Stimulated activated CD8-positive, alpha-beta memory T cell treated with anti-CD3 and anti-CD28 coated beads, Interleukin-15, amount 100 ng/mL, for 1 hour (primary cell): ENCODE results near the gene MTRF1.
"Not testable (repeated sequence)": the region's sequence is repeated elsewhere in the genome, so short reads cannot be mapped to it uniquely, and the experiment has no call there.

Experiments
- DNase-seq: peaks from one replicate; pipeline ENCODE4 v3.0.0-alpha.2; 2020; ENCODE audit warnings: low read depth

The MTRF1 gene

DNA sequence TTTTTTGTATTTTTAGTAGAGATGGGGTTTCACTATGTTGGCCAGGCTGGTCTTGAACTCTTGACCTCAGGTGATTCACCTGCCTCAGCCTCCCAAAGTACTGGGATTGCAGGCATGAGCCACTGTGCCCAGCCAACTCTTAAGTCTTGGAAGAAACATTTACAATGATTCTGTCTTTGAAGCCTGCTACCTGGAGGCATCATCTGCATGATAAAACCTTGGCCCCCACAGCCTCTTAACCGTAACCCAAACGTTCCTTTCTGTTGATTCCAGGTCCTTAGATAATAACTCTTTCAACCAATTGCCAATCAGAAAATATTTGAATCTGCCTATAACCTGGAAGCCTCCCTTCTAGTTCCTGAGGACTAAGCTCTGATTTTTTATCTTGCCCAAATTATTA lies 15.8 kb upstream of the MTRF1 start:
- not testable (repeated sequence) for DNase-seq

GRCh38 chr13:41276824-41277223 lies 13.4 kb upstream of the MTRF1 start:
- no peak for DNase-seq

GRCh38 chr13:41274881-41275280 lies 11.5 kb upstream of the MTRF1 start:
- no peak for DNase-seq

DNA sequence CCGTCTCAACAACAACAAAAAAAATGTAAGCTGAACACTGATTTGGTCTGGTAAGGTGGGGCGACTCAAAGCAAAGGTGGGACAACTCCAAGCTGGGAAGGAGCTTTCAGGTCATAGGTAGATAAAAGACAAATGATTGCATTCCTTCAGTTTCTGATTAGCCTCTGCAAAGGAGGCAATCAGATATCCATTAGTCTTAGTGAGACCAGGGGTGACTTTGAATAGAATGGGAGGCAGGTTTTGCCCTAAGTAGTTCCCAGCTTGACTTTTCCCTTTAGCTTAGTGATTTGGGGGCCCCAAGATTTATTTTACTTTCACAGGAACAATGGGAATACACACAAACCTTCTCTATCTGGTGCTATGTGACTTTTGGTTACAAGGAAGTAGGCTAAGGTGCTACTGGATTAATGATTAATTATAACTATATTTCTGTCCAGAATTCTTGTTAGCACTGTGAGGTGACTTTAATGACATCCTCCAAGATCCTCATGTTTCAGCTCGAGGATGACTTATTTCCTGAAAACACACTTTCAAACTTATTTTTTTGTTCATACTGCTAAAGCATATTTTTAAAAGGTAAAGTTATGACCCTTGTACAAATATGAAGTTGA lies 10.6 kb upstream of the MTRF1 start:
- DNase-seq = no peak

DNA sequence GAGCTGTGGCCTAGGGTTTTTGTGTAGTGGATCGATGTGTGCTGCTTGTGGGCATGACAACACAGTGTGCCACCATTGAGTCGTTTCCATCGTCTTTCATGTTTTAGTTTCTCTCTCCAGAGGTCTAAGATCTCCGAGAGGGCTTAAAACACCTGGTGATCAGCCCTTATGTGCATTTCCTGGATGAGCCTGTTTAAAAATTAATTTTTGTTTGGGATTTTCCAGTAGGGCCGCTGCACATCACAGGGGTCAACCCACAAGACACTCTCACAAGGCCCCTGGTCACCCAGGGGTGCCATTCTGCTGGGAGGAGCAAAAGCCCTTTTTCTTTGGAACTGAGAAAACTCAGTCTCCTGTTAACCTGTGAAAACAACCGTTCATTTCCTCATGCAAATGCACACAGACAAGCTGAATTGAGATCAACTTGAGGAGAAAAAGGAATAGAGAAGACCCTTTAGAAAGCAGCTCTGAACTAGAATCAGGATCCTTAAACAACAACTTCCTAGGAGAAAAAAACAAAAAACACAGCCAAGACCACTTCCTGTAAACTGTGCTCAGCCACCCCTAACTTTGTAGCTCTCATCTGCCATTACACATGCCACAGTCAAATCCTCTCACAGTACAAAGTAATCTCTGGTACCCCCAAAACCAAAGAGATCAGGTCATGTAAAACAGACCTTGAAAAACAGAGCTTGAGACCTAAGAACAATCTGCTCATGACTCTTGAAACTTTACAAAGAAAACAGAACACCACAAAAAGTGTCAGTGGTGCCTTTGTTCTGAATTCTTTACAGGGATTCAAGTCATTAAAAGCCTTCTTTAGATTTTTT lies 8.3 kb upstream of the MTRF1 start:
- DNase-seq = no peak

GRCh38 chr13:41268764-41269163 lies 5.4 kb upstream of the MTRF1 start:
- no peak for DNase-seq

DNA sequence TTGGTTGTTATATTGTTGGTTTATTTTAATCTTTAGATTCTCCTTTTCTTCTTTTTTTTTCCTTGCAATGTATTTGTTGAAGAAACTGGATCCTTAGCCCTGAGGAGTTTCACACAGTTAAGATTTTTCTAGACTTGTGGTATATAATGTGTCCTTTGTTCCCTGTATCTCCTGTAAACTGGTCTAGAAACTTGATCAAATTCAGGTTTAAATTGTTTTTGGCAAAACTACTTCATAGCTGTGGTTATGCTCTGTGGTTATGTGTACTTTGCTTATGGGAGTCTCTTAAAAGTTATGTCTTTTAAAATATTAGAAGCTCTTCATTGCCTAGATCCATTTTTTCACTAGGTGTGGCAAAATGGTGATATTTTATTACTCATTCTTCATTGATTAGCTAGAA lies 3.7 kb upstream of the MTRF1 start:
- no peak for DNase-seq

- no peak for DNase-seq
Measured at GRCh38 chr13:41259875-41260501, 3.4 kb downstream of the MTRF1 start.

DNA sequence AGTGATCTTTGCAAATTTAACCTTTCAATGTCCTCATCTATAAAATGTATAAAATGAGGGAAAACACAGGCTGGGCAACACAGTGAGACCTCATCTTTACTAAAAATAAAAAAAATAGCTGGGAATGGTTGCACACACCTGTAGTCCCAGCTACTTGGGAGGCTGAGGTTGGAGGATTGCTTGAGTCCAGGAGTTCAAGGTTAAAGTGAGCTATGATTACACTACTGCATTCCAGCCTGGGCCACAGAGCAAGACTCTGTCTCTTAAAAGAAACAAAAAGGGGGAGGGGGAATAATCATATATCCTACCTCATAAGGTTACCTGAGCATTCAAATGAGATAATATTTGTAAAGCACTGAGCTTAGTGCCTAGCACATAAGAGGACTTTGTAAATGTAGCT lies 5.8 kb downstream of the MTRF1 start:
- no peak for DNase-seq

DNA sequence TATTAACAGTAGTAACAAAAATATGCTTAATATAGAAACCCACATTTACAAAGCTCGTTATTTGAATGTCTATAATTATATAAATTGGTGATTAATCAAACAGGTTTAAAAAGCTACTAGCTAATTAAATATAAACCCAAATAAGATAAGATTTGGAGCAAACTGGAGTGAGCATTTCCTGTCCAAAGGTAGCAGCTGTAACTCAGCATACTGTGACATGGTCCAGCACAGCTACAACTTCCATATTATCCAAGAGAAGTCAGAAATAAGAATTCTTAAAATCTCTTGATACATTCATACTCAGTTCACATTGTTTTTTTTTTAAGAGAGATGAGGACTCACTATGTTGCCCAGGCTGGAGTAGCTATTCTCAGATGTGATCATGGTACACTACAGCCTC lies 8.5 kb downstream of the MTRF1 start:
- DNase-seq = no peak

DNA sequence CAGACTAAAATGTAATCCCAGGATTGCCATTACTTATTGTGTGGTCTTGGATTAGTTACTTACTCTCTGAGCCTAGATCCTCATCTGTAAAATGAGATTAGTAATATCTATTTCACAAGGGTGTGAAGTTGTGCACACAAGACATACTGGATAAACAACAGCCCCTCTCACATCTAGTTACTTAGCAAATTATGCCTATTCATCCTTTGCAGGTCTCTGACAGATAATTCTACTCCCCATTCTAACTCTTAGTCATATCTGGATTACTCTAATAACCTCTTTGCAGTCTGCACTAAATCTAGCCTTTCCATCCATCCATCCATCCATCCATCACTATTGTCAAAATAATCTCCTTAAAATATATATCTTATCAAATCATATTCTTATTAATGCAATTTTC lies 12.4 kb downstream of the MTRF1 start:
- no peak for DNase-seq

DNA sequence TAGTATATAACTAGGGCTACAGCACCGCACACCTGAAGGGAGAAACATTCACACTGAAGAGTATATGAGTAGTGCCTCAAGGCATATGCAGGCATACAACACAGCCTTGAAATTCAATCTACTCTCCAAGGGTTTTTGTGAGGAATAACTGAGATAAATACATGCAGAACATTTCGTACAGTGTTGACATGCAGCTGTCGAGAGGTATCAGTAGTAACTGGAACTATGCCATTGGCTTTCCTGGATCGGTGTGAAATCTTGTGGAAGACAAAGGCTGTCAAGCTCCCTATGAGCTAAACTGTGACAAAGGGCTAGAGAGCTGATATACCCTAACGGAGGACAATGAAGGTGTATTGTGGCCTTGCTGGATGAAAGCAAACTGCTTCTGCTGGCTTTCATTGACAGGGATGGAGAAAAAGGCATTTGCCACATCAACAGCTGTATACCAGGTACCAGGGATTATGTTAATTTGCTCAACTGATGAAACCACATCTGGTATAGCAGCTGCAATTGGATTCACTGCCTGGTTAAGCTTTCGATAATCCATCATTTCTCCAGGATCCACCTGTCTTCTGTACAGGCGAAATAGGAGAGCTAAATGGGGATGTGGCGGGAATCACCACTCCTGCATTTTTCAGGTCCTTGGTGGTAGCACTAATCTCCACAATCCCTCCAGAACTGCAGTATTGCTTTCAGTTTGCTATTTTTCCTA lies 16.3 kb downstream of the MTRF1 start:
- DNase-seq = no peak

DNA sequence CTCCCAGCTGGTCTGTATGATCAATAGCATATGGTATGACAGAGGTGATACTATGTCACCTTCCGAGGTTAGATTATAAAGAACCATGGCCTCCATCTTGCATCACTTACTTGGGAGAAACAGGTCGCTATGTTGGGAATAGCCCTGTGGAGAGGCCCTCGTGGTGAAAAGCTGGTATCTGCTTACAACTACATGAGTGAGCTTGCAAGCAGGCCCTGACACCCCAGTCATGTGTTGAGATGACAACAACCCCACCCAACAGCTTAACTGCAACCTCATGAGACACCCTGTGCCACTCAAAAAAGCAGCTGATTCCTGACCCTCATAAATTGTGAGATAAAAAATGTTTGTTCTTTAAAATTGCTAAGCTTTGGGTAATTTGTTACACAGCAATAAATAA lies 18.8 kb downstream of the MTRF1 start:
- no peak for DNase-seq

DNA sequence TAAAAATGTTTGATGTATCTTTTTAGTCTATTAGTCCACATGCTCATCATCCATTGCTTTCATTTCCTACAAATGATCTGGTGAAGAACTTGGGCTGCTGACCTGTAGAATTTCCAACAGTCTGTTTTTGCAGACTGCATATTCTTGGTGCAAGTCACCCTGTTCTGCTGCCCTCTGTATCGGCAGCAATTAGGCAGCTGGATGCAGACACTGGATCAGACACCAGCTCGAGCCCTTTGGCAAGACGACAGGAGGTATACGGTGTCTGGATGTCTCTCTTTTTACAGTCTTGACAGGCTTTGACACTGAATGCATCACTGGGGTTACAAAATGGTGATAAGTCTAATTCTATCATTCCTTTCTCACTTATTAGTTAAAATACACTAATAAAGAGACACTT lies 21.8 kb downstream of the MTRF1 start:
- DNase-seq = no peak

DNA sequence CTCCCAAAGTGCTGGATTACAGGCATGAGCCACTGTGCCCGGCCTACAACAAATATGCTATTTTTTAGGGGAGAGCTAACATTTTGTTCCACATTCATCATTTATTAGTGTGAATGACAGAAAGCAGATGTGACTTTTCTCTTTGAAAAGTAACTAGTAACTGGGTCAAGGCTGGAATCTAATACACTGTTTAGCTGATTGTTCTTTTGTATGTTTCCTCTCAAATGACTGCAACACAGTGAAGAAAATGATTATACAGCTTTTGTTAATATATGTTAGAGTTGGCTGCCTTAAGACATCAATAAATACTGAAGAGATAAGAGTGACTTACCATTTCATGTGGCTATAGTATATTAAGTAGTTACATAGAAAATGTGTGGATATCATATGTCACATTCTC lies 27.0 kb downstream of the MTRF1 start:
- no peak for DNase-seq

DNA sequence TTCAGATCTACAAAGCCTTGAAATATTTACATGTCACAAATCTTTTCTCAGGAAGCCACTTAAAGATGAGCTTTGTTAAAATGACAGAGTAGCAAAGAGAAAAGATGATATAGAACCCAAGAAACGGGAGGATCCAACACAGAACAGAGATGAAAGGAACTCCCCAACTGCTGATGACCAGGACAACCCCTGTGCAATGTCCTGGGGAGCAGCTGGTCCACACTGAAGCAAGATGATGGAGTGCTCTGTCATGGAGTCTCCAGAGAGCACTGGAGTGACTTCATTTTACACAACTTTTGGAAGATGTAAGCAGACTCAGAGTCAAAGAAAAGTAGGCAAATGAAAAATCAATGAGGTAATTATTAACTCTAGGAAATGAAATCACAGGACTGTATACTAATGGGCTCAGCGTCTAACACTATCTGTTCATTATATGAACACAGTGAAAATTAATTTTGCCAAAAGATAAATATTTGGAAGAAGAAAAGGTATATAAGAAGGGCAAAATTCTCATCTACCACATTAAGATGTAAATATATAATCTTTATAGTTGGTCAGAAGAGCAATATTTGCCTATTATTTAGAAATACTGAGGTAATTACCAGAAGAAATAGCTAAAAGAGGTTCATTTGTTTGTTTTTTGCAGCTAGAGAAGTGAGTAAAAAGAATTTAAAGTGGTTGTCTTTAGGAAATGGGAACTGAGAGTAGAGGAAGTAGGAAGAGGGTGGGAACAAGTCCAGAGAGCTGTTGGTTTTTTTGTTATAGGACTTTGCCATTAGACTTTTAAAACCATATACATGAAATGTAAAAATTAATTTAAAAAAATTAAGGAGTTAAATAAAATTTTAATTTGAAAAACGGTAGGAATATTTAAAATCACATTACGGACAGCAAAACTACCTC lies 30.5 kb downstream of the MTRF1 start:
- no peak for DNase-seq

DNA sequence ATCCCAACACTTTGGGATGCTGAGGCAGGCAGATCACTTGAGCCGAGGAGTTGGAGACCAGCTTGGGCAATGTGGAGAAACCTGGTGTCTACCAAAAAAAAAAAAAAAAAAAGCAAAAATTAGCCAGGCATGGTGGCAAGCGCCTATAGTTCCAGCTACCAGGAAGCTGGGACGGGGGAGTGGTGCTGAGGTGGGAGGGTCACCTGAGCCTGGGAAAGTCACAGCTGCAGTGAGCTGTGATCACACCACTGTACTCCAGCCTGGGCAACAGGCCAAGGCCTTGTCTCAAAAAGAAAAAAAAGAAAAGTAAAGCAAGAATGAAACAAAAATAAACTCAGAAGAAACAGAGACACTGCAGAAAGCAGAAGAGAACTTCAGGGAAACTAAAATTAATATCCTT lies 31.6 kb downstream of the MTRF1 start:
- DNase-seq = no peak

DNA sequence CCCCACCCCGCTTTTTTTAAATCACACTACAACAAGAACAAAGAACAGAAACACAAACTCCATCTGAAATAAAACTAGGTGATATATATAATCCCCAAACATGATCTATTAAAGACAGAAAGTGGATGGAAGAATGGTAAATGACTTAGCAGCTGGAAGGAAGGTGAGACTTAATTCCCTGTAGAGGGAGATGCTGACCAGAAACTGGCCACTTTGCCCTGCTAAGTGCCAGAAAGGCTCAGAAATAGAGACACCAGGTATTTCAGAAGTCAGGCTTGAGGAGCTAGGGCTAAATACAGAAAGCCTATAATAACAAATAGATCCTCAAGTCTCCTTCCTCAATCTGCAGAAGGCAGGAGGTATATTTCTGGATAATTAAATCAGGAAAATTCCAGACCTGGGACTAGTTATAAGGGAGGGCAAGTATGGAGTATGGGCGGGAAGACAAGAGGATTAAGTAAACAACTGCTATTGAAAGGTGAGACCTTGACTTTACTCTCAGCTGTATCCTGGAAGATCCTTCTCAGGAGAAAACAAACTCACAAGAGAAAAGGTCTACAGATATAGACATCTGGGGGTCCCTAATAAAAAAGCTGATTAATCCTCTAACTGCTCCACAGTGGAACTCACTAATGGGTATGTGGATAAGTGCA lies 32.2 kb downstream of the MTRF1 start:
- DNase-seq = no peak

GRCh38 chr13:41229356-41229755 lies 34.0 kb downstream of the MTRF1 start:
- no peak for DNase-seq

DNA sequence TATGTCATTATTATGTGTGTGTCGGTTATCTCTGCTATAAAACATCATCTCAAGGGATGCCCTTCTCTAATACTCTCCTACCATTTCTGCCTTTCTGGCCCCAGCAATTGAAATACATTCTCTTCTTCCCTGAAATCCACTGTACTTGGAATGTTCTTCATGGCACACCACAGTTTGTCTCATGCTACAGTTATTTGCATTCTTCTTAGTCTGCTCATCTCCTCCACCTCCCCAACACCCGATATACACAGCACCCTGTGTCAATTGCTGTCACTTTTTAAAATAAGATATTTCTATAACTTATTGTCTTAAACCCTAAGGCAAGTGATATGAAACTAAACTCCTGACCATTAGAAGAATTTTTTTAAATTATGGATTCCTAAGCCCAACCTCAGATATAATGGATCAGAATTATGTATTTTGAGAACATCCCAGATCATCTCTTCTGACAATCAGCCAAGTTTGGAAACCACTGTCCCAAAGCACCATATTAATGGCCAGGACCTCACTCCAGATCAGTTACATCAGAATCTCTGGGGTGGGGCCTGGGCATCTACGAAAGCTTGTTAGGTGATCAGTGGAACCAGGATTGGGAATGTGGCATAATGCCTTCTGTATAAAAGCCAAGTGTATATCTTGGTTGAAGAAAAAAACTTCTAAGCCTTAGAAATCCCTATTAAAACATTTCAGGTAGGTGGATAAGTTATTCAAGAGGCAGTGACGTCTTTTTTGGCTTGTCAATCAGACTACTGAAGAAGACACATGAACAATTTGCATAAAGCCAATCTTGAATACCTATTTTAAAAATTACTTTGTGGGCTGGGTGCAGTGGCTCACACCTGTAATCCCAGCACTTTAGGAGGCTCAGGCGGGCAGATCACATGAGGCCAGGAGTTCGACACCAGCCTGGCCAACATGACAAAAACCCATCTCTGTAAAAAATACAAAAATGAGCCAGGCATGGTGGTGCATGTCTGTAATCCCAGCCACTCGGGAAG lies 39.0 kb downstream of the MTRF1 start:
- no peak for DNase-seq
